ENCODE results near the gene HERPUD2.
"Not testable (repeated sequence)": the region's sequence is repeated elsewhere in the genome, so short reads cannot be mapped to it uniquely, and the experiment has no call there.

Gene HERPUD2

DNA sequence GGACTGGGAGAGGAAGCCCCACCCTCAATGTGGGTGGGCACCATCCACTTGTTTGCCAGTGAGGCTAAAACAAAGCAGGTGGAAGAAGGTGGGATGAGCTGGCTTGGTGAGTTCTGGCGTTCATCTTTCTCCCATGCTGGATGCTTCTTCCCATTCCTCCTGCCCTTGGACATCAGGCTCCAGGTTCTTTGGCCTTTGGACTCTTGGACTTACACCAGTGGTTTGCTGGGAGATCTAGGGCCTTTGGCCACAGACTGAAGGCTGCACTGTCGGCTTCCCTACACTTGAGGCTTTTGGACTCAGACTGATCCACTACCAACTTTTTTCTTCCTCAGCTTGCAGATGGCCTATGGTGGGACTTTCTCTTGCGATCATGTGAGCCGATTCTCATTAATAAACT is 106.3 kb downstream of the HERPUD2 start:
- Histone ChIP-seq H3F3A (ENCODE audit: insufficient read depth) (no peaks in the 10 kb centered on the region), H3K27me3 (ENCODE audit: low read length) (no peaks in the 10 kb centered on the region), H4K20me1 (ENCODE audit: low read depth, low read length) (no peaks in the 10 kb centered on the region), H3K9me2 (replicated peaks; ENCODE audit: insufficient read depth, low read length) (no peaks in the 10 kb centered on the region), H3K9me3 (ENCODE audit: insufficient read depth, low read length) (no peaks in the 10 kb centered on the region), H3K4me3 (ENCODE audit: insufficient read depth, low read length, poor library complexity, severe bottlenecking) (no peak overlapping the region), H3K27ac (ENCODE audit: low read depth, low read length) (no peak overlapping the region), H3K36me3 (ENCODE audit: low read length) (no peaks in the 10 kb centered on the region), H2AFZ (ENCODE audit: low read depth, low read length, severe bottlenecking) (no peak overlapping the region), H3K9ac (ENCODE audit: low read length) (no peak overlapping the region), H3K79me2 (ENCODE audit: insufficient read depth, low read length) (no peaks in the 10 kb centered on the region), H3K4me2 (ENCODE audit: low read depth, low read length, poor library complexity, severe bottlenecking) (no peak overlapping the region)
- TF ChIP-seq, protein P1, sequence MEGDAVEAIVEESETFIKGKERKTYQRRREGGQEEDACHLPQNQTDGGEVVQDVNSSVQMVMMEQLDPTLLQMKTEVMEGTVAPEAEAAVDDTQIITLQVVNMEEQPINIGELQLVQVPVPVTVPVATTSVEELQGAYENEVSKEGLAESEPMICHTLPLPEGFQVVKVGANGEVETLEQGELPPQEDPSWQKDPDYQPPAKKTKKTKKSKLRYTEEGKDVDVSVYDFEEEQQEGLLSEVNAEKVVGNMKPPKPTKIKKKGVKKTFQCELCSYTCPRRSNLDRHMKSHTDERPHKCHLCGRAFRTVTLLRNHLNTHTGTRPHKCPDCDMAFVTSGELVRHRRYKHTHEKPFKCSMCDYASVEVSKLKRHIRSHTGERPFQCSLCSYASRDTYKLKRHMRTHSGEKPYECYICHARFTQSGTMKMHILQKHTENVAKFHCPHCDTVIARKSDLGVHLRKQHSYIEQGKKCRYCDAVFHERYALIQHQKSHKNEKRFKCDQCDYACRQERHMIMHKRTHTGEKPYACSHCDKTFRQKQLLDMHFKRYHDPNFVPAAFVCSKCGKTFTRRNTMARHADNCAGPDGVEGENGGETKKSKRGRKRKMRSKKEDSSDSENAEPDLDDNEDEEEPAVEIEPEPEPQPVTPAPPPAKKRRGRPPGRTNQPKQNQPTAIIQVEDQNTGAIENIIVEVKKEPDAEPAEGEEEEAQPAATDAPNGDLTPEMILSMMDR (IDR thresholded peaks at IDR 0.05; ENCODE audit: insufficient read depth, low read length, poor library complexity, severe bottlenecking) = no peak
- no peak for TF ChIP-seq EZH2phosphoT487 (conservative IDR thresholded peaks at IDR 0.05; ENCODE audit: low read length)

DNA sequence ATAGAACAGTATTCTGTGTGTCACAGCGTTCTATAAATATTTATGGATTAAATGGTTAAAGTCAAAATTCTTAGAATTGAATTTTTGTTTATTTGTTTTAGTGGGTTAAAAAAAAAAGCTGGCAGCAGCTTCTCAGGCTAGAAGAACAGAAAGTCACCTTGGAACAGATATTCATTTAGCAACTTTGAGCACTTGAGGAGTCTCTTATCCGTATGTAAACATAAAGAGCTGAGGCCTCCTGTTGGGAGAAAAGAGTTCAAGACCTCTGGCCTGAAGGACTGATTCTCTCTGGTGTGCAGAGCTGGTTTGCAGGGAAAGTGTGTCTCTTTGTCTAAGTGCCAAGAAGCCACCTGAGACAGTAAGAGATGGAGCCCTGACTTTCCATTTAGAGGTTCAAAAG is 109.9 kb downstream of the HERPUD2 start:
- Histone ChIP-seq H3K27ac (ENCODE audit: low read depth, low read length) (no peak overlapping the region), H4K20me1 (ENCODE audit: low read depth, low read length) (no peaks in the 10 kb centered on the region), H3K4me2 (ENCODE audit: low read depth, low read length, poor library complexity, severe bottlenecking) (no peak overlapping the region), H3F3A (ENCODE audit: insufficient read depth) (no peaks in the 10 kb centered on the region), H3K27me3 (ENCODE audit: low read length) (no peaks in the 10 kb centered on the region), H3K9me3 (ENCODE audit: insufficient read depth, low read length) (no peaks in the 10 kb centered on the region), H3K79me2 (ENCODE audit: insufficient read depth, low read length) (no peaks in the 10 kb centered on the region), H3K36me3 (ENCODE audit: low read length) (no peaks in the 10 kb centered on the region), H3K4me3 (ENCODE audit: insufficient read depth, low read length, poor library complexity, severe bottlenecking) (no peak overlapping the region), H3K9ac (ENCODE audit: low read length) (no peak overlapping the region), H3K9me2 (replicated peaks; ENCODE audit: insufficient read depth, low read length) (no peaks in the 10 kb centered on the region), H2AFZ (ENCODE audit: low read depth, low read length, severe bottlenecking) (no peak overlapping the region)
- TF ChIP-seq, protein P1 (IDR thresholded peaks at IDR 0.05; ENCODE audit: insufficient read depth, low read length, poor library complexity, severe bottlenecking) = no peak
- no peak for TF ChIP-seq EZH2phosphoT487 (conservative IDR thresholded peaks at IDR 0.05; ENCODE audit: low read length)

- H4K20me1 ChIP-seq (ENCODE audit: low read depth, low read length); H3K27ac ChIP-seq (ENCODE audit: low read depth, low read length); H3K27me3 ChIP-seq (ENCODE audit: low read length); H3K4me2 ChIP-seq (ENCODE audit: low read depth, low read length, poor library complexity, severe bottlenecking); H3K9ac ChIP-seq (ENCODE audit: low read length); H3F3A ChIP-seq (ENCODE audit: insufficient read depth); H3K9me2 ChIP-seq (replicated peaks; ENCODE audit: insufficient read depth, low read length); H3K79me2 ChIP-seq (ENCODE audit: insufficient read depth, low read length); H3K36me3 ChIP-seq (ENCODE audit: low read length); H2AFZ ChIP-seq (ENCODE audit: low read depth, low read length, severe bottlenecking); H3K4me3 ChIP-seq (ENCODE audit: insufficient read depth, low read length, poor library complexity, severe bottlenecking); H3K9me3 ChIP-seq (ENCODE audit: insufficient read depth, low read length): not testable (repeated sequence)
Observed at GRCh38 chr7:35584533-35584932, 110.4 kb downstream of the HERPUD2 start.
